Stomach (tissue), 9 donors: ENCODE measurements around the gene FBXO27. TPM values are rescaled to one million over a fixed set of nuclear protein-coding genes. Genes with fewer than 3 reads are reported as not detected.

Experiments
- DNase-seq, 2 donors: peaks; one replicate each; pipeline versions ENCODE4 v3.0.0 to v3.0.0-alpha.2; 2013 to 2019
- H3K27ac ChIP-seq, 5 donors: fragments of 200-600 bp in 4 of 5; sonication (generic) in 4 of 5; one replicate each; pipeline ENCODE4 v1.5.1; 2013 to 2019; ENCODE audit warnings: mild to moderate bottlenecking in 1 of 5, moderate library complexity in 1 of 5
- H3K27me3 ChIP-seq, 3 donors: fragments of 200-600 bp; sonication (generic); one replicate each; pipeline ENCODE4 v1.5.1; 2017 to 2019; ENCODE audit warnings: mixed run types in 1 of 3
- H3K36me3 ChIP-seq, 4 donors: fragments of 200-600 bp; sonication (generic); 1 replicate in 3 of 4; 2 replicates in 1 of 4; pipeline ENCODE4 v1.5.1; 2016 to 2019
- H3K4me1 ChIP-seq, 4 donors: fragments of 200-600 bp; sonication (generic); one replicate each; pipeline ENCODE4 v1.5.1; 2016 to 2019
- H3K4me3 ChIP-seq, 4 donors: fragments of 200-600 bp; sonication (generic) in 3 of 4; one replicate each; pipeline ENCODE4 v1.5.1; 2016 to 2019; ENCODE audit warnings: mild to moderate bottlenecking in 1 of 4
- H3K9me3 ChIP-seq, 4 donors: fragments of 200-600 bp; sonication (generic); one replicate each; pipeline ENCODE4 v1.5.1; 2016 to 2019
- CTCF ChIP-seq, 7 experiments: fragments of 450-650 bp in 4 of 7; fragments of 200-600 bp in 3 of 7; sonication (generic) in 3 of 7; IDR thresholded peaks; one replicate each; pipeline ENCODE4 v1.5.1; 2016 to 2019; ENCODE audit warnings: antibody characterized with exemption in 7 of 7, control low read depth in 2 of 7, mild to moderate bottlenecking in 1 of 7
- EP300 ChIP-seq: sonication (generic); formaldehyde crosslinking; IDR thresholded peaks from one replicate; pipeline ENCODE4 v1.6.1; 2017; ENCODE audit warnings: antibody characterized with exemption
- POLR2A ChIP-seq, 4 donors: fragments of 450-650 bp; IDR thresholded peaks; one replicate each; pipeline ENCODE4 v1.6.1; 2016; ENCODE audit warnings: antibody characterized with exemption in 4 of 4, control low read depth in 2 of 4, mild to moderate bottlenecking in 1 of 4, moderate library complexity in 1 of 4
- POLR2AphosphoS5 ChIP-seq, 3 donors: sonication (generic); formaldehyde crosslinking; IDR thresholded peaks; one replicate each; pipeline ENCODE4 v1.6.1; 2016; ENCODE audit warnings: antibody characterized with exemption in 3 of 3
- WGBS, 5 donors: extraction: QIAGEN DNeasy Blood & Tissue Kit in 3 of 5; methylation state at CpG; one replicate each; pipeline versions ENCODE4 v1.1.5 to v1.1.7; 2013 to 2018; 5-methylcytosine and 5-hydroxymethylcytosine counted together
- intact Hi-C: fragments of 100-400 bp; cut with DNase I; formaldehyde crosslinking; loops from one replicate; pipeline ENCODE4 v1.15.1; 2023; ENCODE audit warnings: low total_unique reads
- polyA plus RNA-seq, 3 donors: library from polyadenylated mRNA; stranded (reverse); fragments of 200-250 nt; gene quantifications; one replicate each; pipeline ENCODE4 v1.2.3, GENCODE V29; 2013
- total RNA-seq, 5 donors: library from RNA; depleted of rRNA; stranded (reverse); fragments of >200 nt; gene quantifications; one replicate each; pipeline versions ENCODE4 v1.1.0 to v1.2.3, GENCODE V29; 2014 to 2016
- donor health status: healthy with polysubstance abuse.
- donor health status: Bipolar disorder and iron deficiency.
- donor health status: healthy.

The FBXO27 gene
- total and polyA plus RNA-seq, 8 donors, result 0.89 to 7.1 (median 3.2) TPM; not detected in 1

GRCh38 chr19:39038098-39038497 is 5.7 kb upstream of the FBXO27 start:
- H3K36me3 ChIP-seq, result no peaks in the 10 kb centered on the region
- WGBS, 5 donors, result 6 to 12% (median 8%) methylated on average over 9 of the region's 9 CpGs
- no peaks in the 10 kb centered on the region for H3K9me3 ChIP-seq
- no peak overlapping the region for H3K27ac ChIP-seq
- intact Hi-C loops, result no loop called here
- H3K27me3 ChIP-seq, result peaks cover 0 to 22% (median 0%) of the 10 kb centered on the region in 3 donors
- peak; percentile 58 to 78 for DNase-seq
- TF ChIP-seq POLR2AphosphoS5 (IDR thresholded peaks at IDR 0.05) (no peak), EP300 (no peak), CTCF (IDR thresholded peaks at IDR 0.05) (peak in 1 of 7 experiments; percentile 25), POLR2A (IDR thresholded peaks at IDR 0.05) (no peak)
- peaks cover 0 to 12% (median 3%) of the 10 kb centered on the region in 4 donors for H3K4me1 ChIP-seq
- no peak overlapping the region for H3K4me3 ChIP-seq

GRCh38 chr19:39037194-39037593 is 4.8 kb upstream of the FBXO27 start:
- H3K9me3 ChIP-seq, result no peaks in the 10 kb centered on the region
- WGBS, 5 donors, result 48 to 66% (median 61%) methylated on average over 2 of the region's 2 CpGs
- TF ChIP-seq EP300 (no peak), POLR2AphosphoS5 (IDR thresholded peaks at IDR 0.05) (no peak), CTCF (IDR thresholded peaks at IDR 0.05) (no peak), POLR2A (IDR thresholded peaks at IDR 0.05) (no peak)
- no peak for DNase-seq
- no peak overlapping the region for H3K4me3 ChIP-seq
- intact Hi-C loops, result no loop called here
- peaks cover 5 to 21% (median 9%) of the 10 kb centered on the region in 4 donors for H3K4me1 ChIP-seq
- H3K36me3 ChIP-seq, result no peaks in the 10 kb centered on the region
- no peak overlapping the region for H3K27ac ChIP-seq
- H3K27me3 ChIP-seq, result peaks cover 0 to 31% (median 4%) of the 10 kb centered on the region in 3 donors

GRCh38 chr19:39036581-39036980 is 4.2 kb upstream of the FBXO27 start:
- no peaks in the 10 kb centered on the region for H3K36me3 ChIP-seq
- DNase-seq, result no peak
- TF ChIP-seq POLR2AphosphoS5 (IDR thresholded peaks at IDR 0.05), result no peak
- intact Hi-C loops, result no loop called here
- H3K4me1 ChIP-seq, result peaks cover 11 to 27% (median 14%) of the 10 kb centered on the region in 4 donors
- no peak overlapping the region for H3K27ac ChIP-seq
- H3K4me3 ChIP-seq, result no peak overlapping the region
- H3K27me3 ChIP-seq, result peaks cover 0 to 38% (median 8%) of the 10 kb centered on the region in 3 donors
- H3K9me3 ChIP-seq, result no peaks in the 10 kb centered on the region

- DNase-seq, result peak; percentile 97 to 98
- 0 to 2% (median 1%) methylated on average over 9 to 49 of the region's 49 CpGs for WGBS, 5 donors
- H3K4me3 ChIP-seq, result peak overlapping the region; percentile 62 to 75 (median 70)
- peaks cover 0 to 27% (median 11%) of the 10 kb centered on the region in 3 donors for H3K27me3 ChIP-seq
- intact Hi-C loops, result no loop called here
- H3K36me3 ChIP-seq, result peaks cover 0 to 18% (median 9%) of the 10 kb centered on the region in 4 donors
- peaks cover 15 to 34% (median 20%) of the 10 kb centered on the region in 4 donors for H3K4me1 ChIP-seq
- peak in 2 of 3 donors; percentile 10 to 16 for TF ChIP-seq POLR2AphosphoS5 (IDR thresholded peaks at IDR 0.05)
- TF ChIP-seq POLR2A (IDR thresholded peaks at IDR 0.05), result no peak
- peak overlapping the region; percentile 75 to 84 (median 77) for H3K27ac ChIP-seq
- no peaks in the 10 kb centered on the region for H3K9me3 ChIP-seq
Observed at GRCh38 chr19:39031368-39032062, 834 bp downstream of the FBXO27 start.

- TF ChIP-seq POLR2A (IDR thresholded peaks at IDR 0.05) (no peak), EP300 (no peak), POLR2AphosphoS5 (IDR thresholded peaks at IDR 0.05) (no peak), CTCF (IDR thresholded peaks at IDR 0.05) (no peak)
- H3K4me1 ChIP-seq, result peaks cover 15 to 34% (median 20%) of the 10 kb centered on the region in 4 donors
- intact Hi-C loops, result no loop called here
- peak overlapping the region; percentile 62 to 75 (median 70) for H3K4me3 ChIP-seq
- WGBS, 5 donors, result 17 to 24% (median 20%) methylated on average over 6 to 11 of the region's 11 CpGs
- no peaks in the 10 kb centered on the region for H3K9me3 ChIP-seq
- H3K27me3 ChIP-seq, result peaks cover 0 to 27% (median 11%) of the 10 kb centered on the region in 3 donors
- peaks cover 0 to 24% (median 11%) of the 10 kb centered on the region in 4 donors for H3K36me3 ChIP-seq
- peak overlapping the region; percentile 75 to 84 (median 77) for H3K27ac ChIP-seq
- no peak for DNase-seq
Observed at GRCh38 chr19:39030854-39031367, 1.4 kb downstream of the FBXO27 start.
